Measurements from ENCODE around the gene C1orf87.

GRCh38 chr1:59952065-59952464, 121.5 kb downstream of the C1orf87 start:
- no peak for TF ChIP-seq CTCF (IDR thresholded peaks at IDR 0.05)
- no peak for TF ChIP-seq POLR2A (IDR thresholded peaks at IDR 0.05)

Data from adrenal gland (tissue), 5 donors.